ENCODE results near the gene NRXN3. TPM values are rescaled to one million over a fixed set of nuclear protein-coding genes. Genes with fewer than 3 reads are reported as not detected.
A peak's percentile ranks its signal among the peaks of the same experiment; 100 is the strongest.

The NRXN3 gene
- total and polyA plus RNA-seq, 2 of the 4 experiments (the other 2 are of a cell fraction), result 4.8 to 25.1 TPM

GRCh38 chr14:78933166-78933565 is 763.0 kb downstream of the NRXN3 start:
- H2BK20ac ChIP-seq (ENCODE audit: low read depth, low read length), result no peak overlapping the region
- no peak overlapping the region for H3K27ac ChIP-seq (ENCODE audit: insufficient read depth, low read length)
- DNase-seq, result peak; percentile 32
- no peaks in the 10 kb centered on the region for H3K4me1 ChIP-seq (ENCODE audit: control insufficient read depth, insufficient read depth, low read length)
- ChIA-PET POLR2A (ENCODE audit: unreplicated experiment) (no interaction called here), CTCF (interaction anchor here (0.9 to 2.3 kb wide), 4 partner anchors 11 to 1122 kb away, joined by 3 to 9 read pairs (median 4); no protein-coding TSS in a partner anchor)
- no peak overlapping the region for H2BK120ac ChIP-seq (ENCODE audit: low read depth, low read length)
- intact Hi-C loops (cut with micrococcal nuclease), result loop anchor here (5.0 kb wide), 1 partner anchor 1929 kb away; no protein-coding TSS in a partner anchor
- H2AK9ac ChIP-seq (replicated peaks; ENCODE audit: low read depth, low read length, poor library complexity), result no peak overlapping the region
- H4K8ac ChIP-seq (ENCODE audit: low read depth in 2 of 2, low read length in 2 of 2), result no peak overlapping the region
- ATAC-seq (ENCODE audit: low read depth), result no peak
- dilution Hi-C loops (cut with HindIII; ENCODE audit: low sequenced_read_pairs, unreplicated experiment), result no loop called here
- no peak overlapping the region for H3K4ac ChIP-seq (ENCODE audit: low read depth, low read length)
- H4K5ac ChIP-seq (ENCODE audit: low read depth, low read length), result no peak overlapping the region
- no peak overlapping the region for H3K23ac ChIP-seq (ENCODE audit: low read depth, low read length)
- H2BK15ac ChIP-seq (ENCODE audit: low read depth, low read length), result no peak overlapping the region
- no peak overlapping the region for H2AK5ac ChIP-seq (ENCODE audit: low read depth, low read length)
- no peak overlapping the region for H3K4me2 ChIP-seq (ENCODE audit: low read depth, low read length)
- H3K9ac ChIP-seq (ENCODE audit: low read depth, low read length), result no peak overlapping the region
- H2BK5ac ChIP-seq (ENCODE audit: low read depth, low read length, poor library complexity, severe bottlenecking), result no peak overlapping the region
- TF ChIP-seq RAD21 (IDR thresholded peaks at IDR 0.05; ENCODE audit: low read length), result no peak
- TF ChIP-seq RCOR1 (IDR thresholded peaks at IDR 0.05; ENCODE audit: insufficient replicate concordance, low read length), result no peak
- no peak for TF ChIP-seq CHD1 (IDR thresholded peaks at IDR 0.05; ENCODE audit: low read depth, low read length)
- no peak for TF ChIP-seq CTCF (conservative IDR thresholded peaks at IDR 0.05; ENCODE audit: low read depth, low read length)
- no peak for TF ChIP-seq FOS (IDR thresholded peaks at IDR 0.05; ENCODE audit: low read depth, low read length)
- no peak for TF ChIP-seq POLR2A (IDR thresholded peaks at IDR 0.05; ENCODE audit: low read depth, low read length)
- TF ChIP-seq SMC3 (IDR thresholded peaks at IDR 0.05; ENCODE audit: low read depth, low read length), result no peak
- no peak for TF ChIP-seq RFX5 (IDR thresholded peaks at IDR 0.05; ENCODE audit: low read depth, low read length)
- TF ChIP-seq MXI1 (IDR thresholded peaks at IDR 0.05; ENCODE audit: borderline replicate concordance, low read depth, low read length), result no peak
- TF ChIP-seq, protein P1, sequence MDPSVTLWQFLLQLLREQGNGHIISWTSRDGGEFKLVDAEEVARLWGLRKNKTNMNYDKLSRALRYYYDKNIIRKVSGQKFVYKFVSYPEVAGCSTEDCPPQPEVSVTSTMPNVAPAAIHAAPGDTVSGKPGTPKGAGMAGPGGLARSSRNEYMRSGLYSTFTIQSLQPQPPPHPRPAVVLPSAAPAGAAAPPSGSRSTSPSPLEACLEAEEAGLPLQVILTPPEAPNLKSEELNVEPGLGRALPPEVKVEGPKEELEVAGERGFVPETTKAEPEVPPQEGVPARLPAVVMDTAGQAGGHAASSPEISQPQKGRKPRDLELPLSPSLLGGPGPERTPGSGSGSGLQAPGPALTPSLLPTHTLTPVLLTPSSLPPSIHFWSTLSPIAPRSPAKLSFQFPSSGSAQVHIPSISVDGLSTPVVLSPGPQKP (IDR thresholded peaks at IDR 0.05; ENCODE audit: borderline replicate concordance, low read depth, low read length), result no peak
- no peak overlapping the region for H4K91ac ChIP-seq (ENCODE audit: insufficient read depth, low read depth, low read length)
- H3K4me3 ChIP-seq (ENCODE audit: insufficient read depth, low read depth, low read length), result no peak overlapping the region
- no CpG with 5 or more reads among the region's 2 CpGs for WGBS, 2 experiments (ENCODE audit: extremely low coverage in 2 of 2, insufficient read length in 1 of 2)
- H2AFZ ChIP-seq (replicated peaks; ENCODE audit: low read length, poor library complexity), result no peak overlapping the region
- no peaks in the 10 kb centered on the region for H3K36me3 ChIP-seq (ENCODE audit: control insufficient read depth, insufficient read depth, low read length)
- no peaks in the 10 kb centered on the region for H3K9me3 ChIP-seq (ENCODE audit: control insufficient read depth, insufficient read depth, low read length)
- no peak overlapping the region for H3K18ac ChIP-seq (ENCODE audit: low read depth, low read length)
- no peaks in the 10 kb centered on the region for H4K20me1 ChIP-seq (ENCODE audit: insufficient read depth, low read length)
- H3K9me1 ChIP-seq (ENCODE audit: insufficient read depth, low read length), result no peaks in the 10 kb centered on the region
- no TSS peak for BruUV-seq (replicated peaks)
- H3K56ac ChIP-seq (ENCODE audit: extremely low read depth, insufficient read depth, low read length), result no peak overlapping the region
- H3K27me3 ChIP-seq (ENCODE audit: control insufficient read depth, insufficient read depth, low read length), result peaks cover 2% of the 10 kb centered on the region; the same call in 1 of the 2 replicates
- H3K79me1 ChIP-seq (ENCODE audit: low read depth in 1 of 2, low read length in 2 of 2), result no peaks in the 10 kb centered on the region
- no peak overlapping the region for H3K14ac ChIP-seq (replicated peaks; ENCODE audit: low read depth, low read length)
- in situ Hi-C loops (cut with MboI; ENCODE audit: low sequenced_read_pairs), result no loop called here

All from IMR-90 (cell line).